K562 (cell line): Measurements from ENCODE around the gene GIGYF1. TPM values are rescaled to one million over a fixed set of nuclear protein-coding genes. Genes with fewer than 3 reads are reported as not detected.

ENCODE experiments used
- BCLAF1 ChIP-seq, 2 experiments: fragments of 450-650 bp in 1 of 2; IDR thresholded peaks; 2 replicates each; pipeline ENCODE4 v1.6.1; 2011 to 2017; ENCODE audit warnings: low read depth in 2 of 2, antibody characterized with exemption in 1 of 2, borderline replicate concordance in 1 of 2, low read length in 1 of 2, mild to moderate bottlenecking in 1 of 2, mixed read lengths in 1 of 2; ENCODE audit not compliant: control insufficient read depth in 1 of 2
- CHAMP1 ChIP-seq: fragments of 450-650 bp; IDR thresholded peaks from 2 replicates; pipeline ENCODE4 v1.6.1; 2016; ENCODE audit warnings: mild to moderate bottlenecking
- DMBX1 ChIP-seq: fragments of 250-450 bp; sonication (Bioruptor Pico); IDR thresholded peaks from 2 replicates; pipeline ENCODE4 v1.8.0; 2022; ENCODE audit warnings: inconsistent platforms, mild to moderate bottlenecking, moderate library complexity, borderline replicate concordance
- GATA2 ChIP-seq: sonication (generic); formaldehyde crosslinking; IDR thresholded peaks from 2 replicates; pipeline ENCODE4 v1.4.0; 2020; ENCODE audit warnings: mild to moderate bottlenecking, missing genetic modification reagents
- GTF2F1 ChIP-seq: IDR thresholded peaks from 2 replicates; pipeline ENCODE4 v1.6.1; 2011; ENCODE audit warnings: low read depth, low read length, improper control_type of control experiment
- KHSRP ChIP-seq: fragments of 450-650 bp; IDR thresholded peaks from 2 replicates; pipeline ENCODE4 v1.6.1; 2017
- KLF16 ChIP-seq: IDR thresholded peaks from 2 replicates; pipeline ENCODE4 v1.6.1; 2016; ENCODE audit warnings: antibody characterized with exemption
- MBD1 ChIP-seq: fragments of 250-450 bp; sonication (Bioruptor Pico); IDR thresholded peaks from 2 replicates; pipeline ENCODE4 v1.8.0; 2022; ENCODE audit warnings: inconsistent platforms
- MYC ChIP-seq, 2 experiments: fragments of 250-450 bp in 1 of 2; sonication (Bioruptor Pico) in 1 of 2; IDR thresholded peaks; 2 replicates each; pipeline versions ENCODE4 v1.5.1 to v1.6.1; 2012 to 2021; ENCODE audit warnings: low read depth in 2 of 2, borderline replicate concordance in 1 of 2, improper control_type of control experiment in 1 of 2, low read length in 1 of 2, mild to moderate bottlenecking in 1 of 2, moderate library complexity in 1 of 2
- NUFIP1 ChIP-seq: fragments of 450-650 bp; IDR thresholded peaks from 2 replicates; pipeline ENCODE4 v1.6.1; 2018; ENCODE audit not compliant: partially characterized antibody
- POLR3A ChIP-seq: IDR thresholded peaks from 2 replicates; pipeline ENCODE4 v1.6.1; 2011; ENCODE audit warnings: borderline replicate concordance, mild to moderate bottlenecking, moderate library complexity; ENCODE audit not compliant: insufficient read length, insufficient read depth; ENCODE audit errors: extremely low read depth
- RUNX1 ChIP-seq: sonication (generic); IDR thresholded peaks from 2 replicates; pipeline ENCODE4 v1.6.1; 2016; ENCODE audit warnings: antibody characterized with exemption, low read depth
- SPI1 ChIP-seq: IDR thresholded peaks from 2 replicates; pipeline ENCODE4 v1.6.1; 2011; ENCODE audit warnings: low read depth, low read length, control low read depth, borderline replicate concordance
- TARDBP ChIP-seq: fragments of 450-650 bp; IDR thresholded peaks from 2 replicates; pipeline ENCODE4 v1.6.1; 2016
- TEAD1 ChIP-seq, 2 experiments: fragments of 450-650 bp in 1 of 2; sonication (generic) in 1 of 2; formaldehyde crosslinking; IDR thresholded peaks; 2 replicates each; pipeline versions ENCODE4 v1.4.0 to v1.8.0; 2020 to 2022; ENCODE audit warnings: mild to moderate bottlenecking in 2 of 2, missing genetic modification reagents in 1 of 2
- ZNF12 ChIP-seq: sonication (generic); formaldehyde crosslinking; IDR thresholded peaks from 2 replicates; pipeline ENCODE4 v1.4.0; 2020; ENCODE audit warnings: mild to moderate bottlenecking, missing genetic modification reagents
- ZNF586 ChIP-seq: fragments of 450-650 bp; formaldehyde crosslinking; conservative IDR thresholded peaks from 2 replicates; pipeline ENCODE4 v1.4.0; 2020; ENCODE audit warnings: mild to moderate bottlenecking, moderate library complexity
- polyA plus RNA-seq, 8 experiments: library from polyadenylated mRNA; depleted of rRNA in 4 of 8; stranded (reverse) in 5 of 8; unstranded in 3 of 8; fragments of >200 nt; fragmentation: Nextera tagmentation in 2 of 8; fragmentation: Illumina TruSeq in 1 of 8; extraction: Ambion mirVana in 2 of 8; extraction: Trizol in 1 of 8; gene quantifications; 2 replicates each; pipeline versions ENCODE4 v1.2.1 to v1.2.3, GENCODE V29; 2011 to 2014; ENCODE audit warnings: inconsistent platforms in 1 of 8, missing spikeins in 1 of 8
- total RNA-seq, 7 experiments: library from RNA; depleted of rRNA in 6 of 7; stranded (reverse); fragments of >200 nt in 6 of 7; fragmentation: Illumina TruSeq in 2 of 7; extraction: Trizol in 2 of 7; gene quantifications; 2 replicates each; pipeline versions ENCODE4 v1.2.1 to v1.2.3, GENCODE V29; 2011 to 2021; ENCODE audit warnings: low replicate concordance in 1 of 7
- TF ChIP-seq, protein P1 (sequence below): fragments of 450-650 bp; IDR thresholded peaks from 2 replicates; pipeline ENCODE4 v1.6.1; 2014; ENCODE audit warnings: low read depth, mild to moderate bottlenecking, moderate library complexity, borderline replicate concordance

GIGYF1 gene
- total and polyA plus RNA-seq, 9 of the 15 experiments (the other 6 are each of a cell fraction or from before 2014, with no cell fraction given), result 0.56 to 76.2 (median 16.8) TPM

DNA sequence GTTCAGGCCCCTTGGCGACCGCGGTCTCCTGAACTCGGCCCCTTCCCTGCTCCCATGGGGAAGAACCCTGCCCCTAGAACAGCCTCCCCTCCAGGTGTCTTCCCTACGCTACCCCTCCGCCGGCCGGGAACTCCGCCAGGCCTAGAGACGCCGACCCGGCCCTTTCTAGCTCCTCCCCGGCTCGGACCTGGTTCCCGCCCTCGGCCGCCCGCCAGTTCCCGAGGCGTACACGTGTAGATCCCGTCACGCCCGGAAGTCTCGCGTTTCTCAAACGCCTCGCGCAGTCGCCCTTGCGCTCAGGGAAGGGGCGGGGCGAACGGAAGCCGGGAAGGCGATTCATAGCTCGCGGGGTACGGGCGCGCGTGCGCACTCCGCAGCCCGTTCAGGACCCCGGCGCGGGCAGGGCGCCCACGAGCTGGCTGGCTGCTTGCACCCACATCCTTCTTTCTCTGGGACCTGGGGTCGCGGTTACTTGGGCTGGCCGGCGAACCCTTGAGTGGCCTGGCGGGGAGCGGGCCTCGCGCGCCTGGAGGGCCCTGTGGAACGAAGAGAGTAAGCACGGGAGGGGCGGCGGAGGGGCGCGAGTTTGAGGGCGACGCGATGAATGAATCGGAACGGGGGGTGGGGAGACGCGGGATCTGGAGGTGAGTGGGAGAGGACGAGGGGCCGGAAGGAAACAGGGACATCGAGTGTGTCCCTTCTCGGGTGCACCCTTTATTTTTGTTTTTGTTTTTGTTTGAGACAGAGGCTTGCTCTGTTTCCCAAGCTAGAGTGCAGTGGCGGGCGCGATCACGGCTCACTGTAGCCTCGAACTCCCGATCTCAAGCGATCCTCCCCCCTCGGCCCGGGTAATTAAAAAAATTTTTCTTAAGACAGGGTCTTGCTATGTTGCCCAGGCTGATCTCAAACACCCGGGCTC is 12.0 kb upstream of the GIGYF1 start, which contains the start of gene POP7 (continued):
- TF ChIP-seq GTF2F1 (peak; percentile 20; the same call in 1 of the 2 replicates), RUNX1 (no peak), ZNF12 (CRISPR knock-in tag) (no peak), MYC (IDR thresholded peaks at IDR 0.05; ENCODE audit: low read depth, low read length) (peak; percentile 96), MYC (CRISPR knock-in tag; IDR thresholded peaks at IDR 0.05; ENCODE audit: borderline replicate concordance, low read depth) (peak; percentile 27), POLR3A (no peak), CHAMP1 (no peak), DMBX1 (CRISPR knock-in tag) (no peak), NUFIP1 (no peak), TARDBP (no peak), GATA2 (no peak), MBD1 (CRISPR knock-in tag) (no peak), BCLAF1 (IDR thresholded peaks at IDR 0.05; ENCODE audit: borderline replicate concordance in 1 of 2, control insufficient read depth in 1 of 2, low read depth in 2 of 2, low read length in 1 of 2) (no peak), TEAD1 (CRISPR knock-in tag; IDR thresholded peaks at IDR 0.05) (peak in 1 of 2 experiments; percentile 73; a peak in 1 of 4 replicates), KLF16 (0 out of 2 replicates have a peak, but pooled peaks have one; percentile 32), SPI1 (no peak), KHSRP (no peak; the same call in 1 of the 2 replicates), ZNF586 (CRISPR knock-in tag) (no peak)
- TF ChIP-seq, protein P1, sequence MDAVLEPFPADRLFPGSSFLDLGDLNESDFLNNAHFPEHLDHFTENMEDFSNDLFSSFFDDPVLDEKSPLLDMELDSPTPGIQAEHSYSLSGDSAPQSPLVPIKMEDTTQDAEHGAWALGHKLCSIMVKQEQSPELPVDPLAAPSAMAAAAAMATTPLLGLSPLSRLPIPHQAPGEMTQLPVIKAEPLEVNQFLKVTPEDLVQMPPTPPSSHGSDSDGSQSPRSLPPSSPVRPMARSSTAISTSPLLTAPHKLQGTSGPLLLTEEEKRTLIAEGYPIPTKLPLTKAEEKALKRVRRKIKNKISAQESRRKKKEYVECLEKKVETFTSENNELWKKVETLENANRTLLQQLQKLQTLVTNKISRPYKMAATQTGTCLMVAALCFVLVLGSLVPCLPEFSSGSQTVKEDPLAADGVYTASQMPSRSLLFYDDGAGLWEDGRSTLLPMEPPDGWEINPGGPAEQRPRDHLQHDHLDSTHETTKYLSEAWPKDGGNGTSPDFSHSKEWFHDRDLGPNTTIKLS, result peak; percentile 99
